ENCODE measurements around the gene ASCC3.

DNA sequence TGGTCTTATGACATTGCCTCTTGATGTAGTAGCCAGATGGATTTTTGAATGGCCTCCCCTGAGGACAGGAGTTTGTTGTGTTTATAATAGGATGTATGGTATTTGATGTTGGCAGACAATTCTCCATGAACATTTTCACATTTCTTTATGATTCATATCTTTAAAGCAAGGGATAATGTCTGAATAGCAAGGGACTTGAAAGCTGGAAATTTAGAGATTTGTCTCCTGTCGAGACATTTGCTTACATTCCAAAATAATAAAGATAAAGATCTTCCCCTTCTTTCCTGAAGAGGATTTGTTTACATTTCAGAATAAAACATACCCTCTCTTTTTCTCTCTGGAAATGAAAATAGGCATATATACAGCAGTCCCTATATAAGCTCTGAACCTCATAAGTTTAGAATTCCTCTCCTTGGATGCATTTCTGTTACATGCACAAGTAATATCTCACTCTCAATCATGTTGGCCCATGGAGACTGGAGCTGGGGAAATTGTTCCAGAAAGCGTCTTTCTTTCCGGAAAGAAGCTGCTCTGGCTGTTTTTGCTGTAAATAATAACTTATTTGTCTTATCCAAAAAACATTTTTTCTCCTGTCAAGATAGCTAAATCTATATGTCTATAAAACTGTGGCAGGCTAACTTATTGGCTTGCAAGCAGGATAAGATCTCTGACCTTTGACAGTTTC lies 42.5 kb upstream of the ASCC3 start:
- TF ChIP-seq CTCF (IDR thresholded peaks at IDR 0.05 in 4 of 5, conservative IDR thresholded peaks at IDR 0.05 in 1 of 5) (no peak), POLR2A (IDR thresholded peaks at IDR 0.05) (no peak)

Measured in gastrocnemius medialis (tissue), 4 donors.